HG03045 (cell line): ENCODE data around the gene SLC45A1.

Experiments used
- ATAC-seq: cut with Tn5 transposase; IDR thresholded peaks from one replicate; pipeline ENCODE4 v1.9.1; 2021; ENCODE audit warnings: mild to moderate bottlenecking, moderate library complexity; ENCODE audit not compliant: unreplicated experiment

SLC45A1 gene

DNA sequence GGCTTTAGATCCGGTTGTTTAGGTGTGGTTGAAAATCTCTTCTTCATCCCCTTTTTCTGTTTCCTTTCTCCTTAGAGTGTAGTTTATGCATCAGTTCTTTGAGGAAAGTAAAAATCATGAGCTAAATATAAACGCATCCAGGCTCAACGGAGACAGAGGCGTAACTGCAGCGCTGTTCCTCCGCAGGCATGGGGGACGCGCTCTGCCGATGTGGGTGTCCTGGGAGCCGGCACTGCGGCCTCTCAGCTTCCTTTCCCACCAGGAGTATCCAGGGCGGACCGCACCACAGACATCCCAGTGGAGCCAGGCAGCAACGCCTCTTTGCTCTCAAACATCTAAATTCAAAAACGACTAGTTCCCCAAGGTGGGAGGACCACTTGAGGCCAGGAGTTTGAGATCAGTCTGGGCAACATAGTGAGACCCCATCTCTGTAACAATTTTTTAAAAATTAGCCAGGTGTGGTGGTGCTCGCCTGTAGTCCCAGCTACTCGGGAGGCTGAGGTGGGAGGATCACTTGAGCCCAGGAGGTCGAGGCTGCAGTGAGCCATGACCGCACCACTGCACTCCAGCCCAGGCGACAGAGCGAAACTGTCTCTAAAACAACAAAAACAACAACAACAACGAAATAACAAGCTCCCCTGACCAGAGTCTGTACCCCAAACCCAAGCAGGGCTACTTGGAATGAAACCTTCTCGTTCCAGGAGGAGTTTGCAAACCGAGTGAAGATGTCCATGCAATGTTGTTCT, 16.4 kb downstream of the SLC45A1 start:
- ATAC-seq = no peak

DNA sequence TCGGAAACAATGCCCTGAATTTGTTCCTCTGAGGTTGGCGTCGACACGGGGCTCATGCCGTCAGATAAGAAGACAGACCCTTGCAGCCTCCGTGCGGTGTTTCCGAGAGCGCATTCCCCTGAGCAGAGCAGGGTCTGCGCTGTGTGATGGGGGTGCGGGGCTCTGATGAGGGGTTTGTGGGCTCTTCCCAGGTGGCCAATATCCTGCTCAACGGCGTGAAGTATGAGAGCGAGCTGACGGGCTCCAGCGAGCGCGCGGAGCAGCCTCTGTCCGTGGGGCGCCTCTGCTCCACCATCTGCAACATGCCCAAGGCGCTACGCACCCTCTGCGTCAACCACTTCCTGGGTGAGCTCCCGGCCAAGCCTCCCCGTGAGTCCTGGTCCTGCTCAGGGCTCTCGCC, 17.3 kb downstream of the SLC45A1 start:
- no peak for ATAC-seq

- ATAC-seq = no peak
Measured at GRCh38 chr1:8337776-8338525, 20.0 kb downstream of the SLC45A1 start.

GRCh38 chr1:8338526-8339202, 20.8 kb downstream of the SLC45A1 start:
- no peak for ATAC-seq

- no peak for ATAC-seq
Measured at GRCh38 chr1:8339203-8339600, 21.3 kb downstream of the SLC45A1 start.

DNA sequence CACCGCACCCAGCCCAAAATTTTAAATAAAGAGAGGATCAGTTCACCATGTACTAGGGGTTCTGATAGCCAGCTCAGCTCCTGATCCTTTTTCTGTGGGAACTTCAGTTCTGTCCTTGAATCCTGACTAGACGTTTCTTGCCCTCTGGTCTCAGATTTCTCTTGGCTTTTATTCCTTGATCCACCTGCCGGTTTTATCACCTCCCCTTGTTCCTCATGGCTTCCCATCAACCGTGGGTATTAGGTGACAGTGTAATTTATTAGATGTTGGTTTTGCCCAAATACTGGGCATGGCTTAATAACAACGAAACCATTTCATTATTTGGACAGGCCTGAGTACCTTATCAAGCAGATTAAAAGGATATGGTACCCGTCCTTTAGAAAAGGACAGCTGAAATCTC, 22.5 kb downstream of the SLC45A1 start:
- ATAC-seq = no peak

DNA sequence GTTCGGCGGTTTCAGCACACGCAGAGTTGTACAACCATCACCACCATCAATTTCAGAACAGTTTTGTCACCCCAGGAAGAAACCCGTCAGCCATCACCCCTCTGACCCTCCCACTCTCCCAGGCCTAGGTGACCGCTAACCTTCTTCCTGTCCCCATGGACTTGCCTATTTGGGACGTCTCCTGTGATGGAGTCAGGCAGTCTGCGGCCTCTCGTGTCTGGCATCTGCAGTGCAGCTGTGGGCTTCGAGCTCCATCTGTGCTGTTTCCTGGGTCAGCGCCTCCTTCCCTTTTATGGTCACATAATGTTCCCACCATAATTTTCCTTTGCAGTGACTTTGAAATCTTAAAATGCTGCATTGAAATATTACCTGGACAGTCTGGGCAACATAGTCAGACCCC, 24.4 kb downstream of the SLC45A1 start:
- no peak for ATAC-seq

DNA sequence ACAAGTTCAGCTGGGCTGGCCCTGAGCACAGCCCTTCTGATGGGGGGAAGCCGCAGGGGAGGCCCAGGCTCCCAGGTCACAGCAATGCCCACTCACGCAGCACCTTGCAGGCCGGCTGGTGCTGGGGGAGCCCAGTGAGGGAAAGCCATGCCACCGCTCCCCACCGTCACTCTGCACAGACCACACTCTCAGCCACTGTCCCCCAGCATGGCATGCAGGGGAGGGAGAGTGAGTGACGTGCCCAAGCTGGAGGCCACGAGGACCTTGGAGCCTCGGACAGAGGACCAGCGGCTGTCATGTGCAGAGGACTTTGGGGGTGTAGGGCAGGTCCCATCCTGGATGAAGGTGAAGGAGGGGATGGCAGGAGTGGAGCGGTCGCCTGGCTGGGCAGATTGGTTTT, 25.1 kb downstream of the SLC45A1 start:
- ATAC-seq = no peak

GRCh38 chr1:8343464-8344001, 25.6 kb downstream of the SLC45A1 start:
- no peak for ATAC-seq

DNA sequence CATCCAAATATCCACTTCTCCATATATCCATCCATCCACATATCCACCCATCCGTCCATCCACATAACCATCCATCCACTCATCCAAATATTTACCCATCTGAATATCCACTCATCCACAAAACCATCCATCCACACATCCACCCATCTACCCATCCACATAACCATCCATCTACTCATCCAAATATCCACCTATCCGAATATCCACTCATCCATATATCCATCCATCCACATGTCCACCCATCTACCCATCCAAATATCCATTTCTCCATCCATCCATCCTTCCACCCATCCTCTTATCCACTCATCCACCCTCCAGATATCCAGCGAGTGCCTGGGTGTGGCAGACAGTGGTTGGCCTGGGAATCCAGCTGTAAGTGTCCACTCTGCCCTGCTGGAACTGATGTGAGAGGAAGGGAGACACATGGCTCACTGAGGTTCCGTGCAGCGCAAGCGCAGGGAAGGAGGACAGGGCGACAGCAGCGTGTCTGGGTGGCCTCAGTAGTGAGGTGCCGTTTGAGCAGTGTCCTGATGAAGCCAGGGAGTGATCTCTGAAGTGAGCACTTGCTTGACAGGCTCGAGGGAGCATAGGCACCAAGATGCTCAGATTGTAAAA, 27.1 kb downstream of the SLC45A1 start:
- ATAC-seq = no peak

DNA sequence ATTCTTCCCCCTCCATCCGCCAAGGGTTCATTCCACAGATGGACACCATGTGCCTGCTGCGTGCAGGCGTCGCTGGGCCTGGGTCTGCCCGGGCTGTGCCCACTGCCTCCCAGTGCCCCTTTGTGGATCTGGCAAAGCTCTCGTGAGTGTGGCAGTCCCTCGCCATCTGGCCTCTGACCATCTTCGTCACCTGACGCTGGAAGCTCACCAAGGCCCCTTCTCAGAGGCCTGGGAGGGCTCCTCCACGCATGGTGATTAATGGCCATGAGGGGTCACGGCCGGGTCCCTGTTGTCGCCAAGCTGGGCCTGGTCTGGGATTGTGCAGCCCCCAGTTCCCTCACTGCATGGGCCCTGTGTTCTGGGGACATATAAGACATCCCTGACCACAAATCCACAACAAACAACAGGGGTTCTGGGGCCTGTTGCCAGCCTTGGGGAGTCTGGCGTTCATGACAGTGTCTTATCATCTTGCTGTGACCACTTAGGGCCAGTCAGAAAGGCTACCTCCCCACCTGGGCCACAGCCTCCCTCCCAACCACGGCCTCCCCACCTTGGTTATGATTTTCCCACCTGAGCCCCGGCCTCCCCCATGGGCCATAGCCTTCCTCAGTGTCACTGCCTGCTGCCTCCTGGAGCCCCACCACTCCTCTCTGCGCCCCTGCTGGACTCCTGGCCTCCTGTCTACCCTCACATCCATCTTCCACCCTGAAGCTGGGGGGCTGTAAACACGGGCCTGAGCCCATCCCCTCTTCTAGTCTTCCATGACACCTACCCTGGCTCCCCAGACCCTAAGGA, 27.9 kb downstream of the SLC45A1 start:
- no peak for ATAC-seq

- no peak for ATAC-seq
Measured at GRCh38 chr1:8347635-8348034, 29.7 kb downstream of the SLC45A1 start.

- ATAC-seq = no peak
Measured at GRCh38 chr1:8348047-8348776, 30.3 kb downstream of the SLC45A1 start.

GRCh38 chr1:8348777-8349472, 31.0 kb downstream of the SLC45A1 start:
- ATAC-seq = no peak

- ATAC-seq = no peak
Measured at GRCh38 chr1:8349473-8349865, 31.6 kb downstream of the SLC45A1 start.

DNA sequence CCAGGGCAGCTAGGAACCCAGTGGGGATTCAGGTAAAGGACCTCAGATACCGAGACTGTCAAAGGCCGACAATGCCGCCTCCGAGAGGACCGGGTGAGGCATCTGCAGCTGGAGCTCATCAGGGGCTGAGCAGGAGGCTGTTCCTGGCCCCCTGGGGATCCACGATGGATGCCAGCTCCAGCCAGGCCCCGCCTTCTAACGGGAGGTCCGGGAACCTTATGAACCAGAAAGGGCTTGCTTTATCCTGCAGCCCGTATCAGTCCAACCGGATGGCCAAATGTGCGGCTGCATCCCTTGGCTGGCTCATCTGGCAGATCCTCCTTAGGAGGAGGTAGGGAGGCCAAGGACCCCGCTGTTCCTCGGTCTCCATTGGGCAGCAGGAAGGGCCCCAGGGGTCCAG, 32.0 kb downstream of the SLC45A1 start:
- no peak for ATAC-seq

DNA sequence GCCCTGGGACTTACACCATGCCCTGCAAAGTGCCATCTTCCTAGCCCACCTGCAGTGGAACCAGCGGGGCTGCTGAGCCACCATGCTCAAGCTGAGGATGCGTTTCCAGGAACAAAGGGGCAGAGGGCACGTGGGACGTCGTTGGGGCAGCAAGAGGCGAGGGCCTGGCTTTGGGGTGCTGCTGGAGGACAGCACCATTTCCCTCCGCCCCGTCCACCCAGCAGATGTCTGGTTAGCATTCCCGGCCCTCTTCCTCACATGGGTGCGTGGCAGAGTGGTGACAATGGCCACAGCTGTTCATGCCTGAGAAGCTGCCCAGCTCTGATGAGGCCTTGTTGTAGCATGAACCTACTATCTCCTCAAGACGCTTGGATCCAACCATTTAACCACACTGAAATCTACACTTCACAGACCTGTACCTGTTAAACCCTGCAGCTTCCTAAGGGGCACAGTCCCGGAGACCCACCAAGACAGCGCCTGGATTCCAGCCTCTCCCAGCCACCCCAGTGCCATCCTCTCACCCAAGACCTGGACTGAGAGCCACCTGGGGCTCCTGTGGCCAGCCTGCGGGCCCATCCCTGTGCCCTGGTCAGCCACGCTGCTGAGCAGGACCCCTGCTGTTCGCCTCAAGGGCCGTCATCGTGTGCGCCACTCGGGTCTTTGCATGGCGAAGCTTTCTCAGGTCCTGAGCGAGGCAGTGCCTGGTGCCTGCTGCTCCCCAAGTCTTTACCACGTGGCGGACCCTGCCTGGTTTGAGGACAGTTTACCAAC, 33.2 kb downstream of the SLC45A1 start:
- ATAC-seq = no peak

GRCh38 chr1:8351693-8352470, 34.0 kb downstream of the SLC45A1 start:
- ATAC-seq = no peak
